Activated naive CD4-positive, alpha-beta T cell treated with anti-CD3 and anti-CD28 coated beads, Interleukin-2, amount 50 U/mL, for 24 hours (primary cell): ENCODE measurements around the gene TMOD2.

ENCODE experiments used
- H3K27ac Mint-ChIP-seq: one replicate; pipeline ENCODE4 v1.8.0; 2021; ENCODE audit warnings: mild to moderate bottlenecking, mixed read lengths
- H3K27me3 Mint-ChIP-seq: one replicate; pipeline ENCODE4 v1.8.0; 2021; ENCODE audit warnings: mixed read lengths
- H3K36me3 Mint-ChIP-seq: one replicate; pipeline ENCODE4 v1.8.0; 2021; ENCODE audit warnings: mixed read lengths
- H3K4me1 Mint-ChIP-seq: one replicate; pipeline ENCODE4 v1.8.0; 2021; ENCODE audit warnings: mixed read lengths
- H3K4me3 Mint-ChIP-seq: one replicate; pipeline ENCODE4 v1.8.0; 2021; ENCODE audit warnings: mild to moderate bottlenecking, mixed read lengths
- H3K9me3 Mint-ChIP-seq: one replicate; pipeline ENCODE4 v1.8.0; 2021; ENCODE audit warnings: mixed read lengths

TMOD2 gene

DNA sequence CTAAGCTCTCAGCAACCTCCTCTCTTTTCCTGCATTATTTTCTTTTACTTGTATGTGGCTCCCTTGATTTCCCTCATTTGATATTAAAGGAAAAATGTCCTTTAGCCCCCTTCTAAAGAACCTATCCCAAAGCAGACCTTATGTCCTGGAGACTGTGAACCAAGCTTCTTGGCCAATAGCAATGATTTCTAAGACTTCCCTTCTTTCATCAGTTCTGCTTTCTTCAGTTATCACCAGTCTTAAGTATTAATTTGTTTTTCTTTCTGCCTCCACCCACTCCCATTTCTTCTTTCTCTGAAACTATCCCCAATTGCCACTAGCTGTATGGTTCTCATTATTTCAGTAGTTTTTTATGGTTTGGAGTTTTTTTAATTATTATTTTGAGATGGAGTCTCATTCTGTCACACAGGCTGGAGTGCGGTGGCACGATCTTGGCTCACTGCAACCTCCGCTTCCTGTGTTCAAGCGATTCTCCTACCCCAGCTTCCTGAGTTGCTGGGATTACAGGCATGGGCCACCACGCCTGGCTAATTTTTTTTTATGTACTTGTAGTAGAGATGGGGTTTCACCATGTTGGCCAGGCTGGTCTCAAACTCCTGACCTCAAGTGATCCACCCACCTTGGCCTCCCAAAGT, 90.1 kb downstream of the TMOD2 start:
- Mint-ChIP-seq H3K27me3 (no peaks in the 10 kb centered on the region), H3K36me3 (peaks cover 2% of the 10 kb centered on the region), H3K27ac (no peak overlapping the region), H3K4me3 (no peak overlapping the region), H3K4me1 (peaks cover 89% of the 10 kb centered on the region), H3K9me3 (no peaks in the 10 kb centered on the region)

- Mint-ChIP-seq H3K4me3 (no peak overlapping the region), H3K4me1 (peaks cover 89% of the 10 kb centered on the region), H3K36me3 (peaks cover 3% of the 10 kb centered on the region), H3K9me3 (no peaks in the 10 kb centered on the region), H3K27ac (no peak overlapping the region), H3K27me3 (no peaks in the 10 kb centered on the region)
Measured at GRCh38 chr15:51842265-51842664, 90.9 kb downstream of the TMOD2 start.

- H3K4me1 Mint-ChIP-seq: peaks cover 89% of the 10 kb centered on the region
- H3K27me3 Mint-ChIP-seq: no peaks in the 10 kb centered on the region
- H3K4me3 Mint-ChIP-seq: no peak overlapping the region
- no peaks in the 10 kb centered on the region for H3K9me3 Mint-ChIP-seq
- peak overlapping the region; percentile 80 for H3K27ac Mint-ChIP-seq
- peaks cover 3% of the 10 kb centered on the region for H3K36me3 Mint-ChIP-seq
Measured at GRCh38 chr15:51842852-51843737, 91.7 kb downstream of the TMOD2 start.

- Mint-ChIP-seq H3K4me1 (peaks cover 89% of the 10 kb centered on the region), H3K36me3 (peaks cover 7% of the 10 kb centered on the region), H3K27ac (peak overlapping the region; percentile 44), H3K4me3 (no peak overlapping the region), H3K27me3 (no peaks in the 10 kb centered on the region), H3K9me3 (no peaks in the 10 kb centered on the region)
Measured at GRCh38 chr15:51844747-51845426, 93.5 kb downstream of the TMOD2 start.

DNA sequence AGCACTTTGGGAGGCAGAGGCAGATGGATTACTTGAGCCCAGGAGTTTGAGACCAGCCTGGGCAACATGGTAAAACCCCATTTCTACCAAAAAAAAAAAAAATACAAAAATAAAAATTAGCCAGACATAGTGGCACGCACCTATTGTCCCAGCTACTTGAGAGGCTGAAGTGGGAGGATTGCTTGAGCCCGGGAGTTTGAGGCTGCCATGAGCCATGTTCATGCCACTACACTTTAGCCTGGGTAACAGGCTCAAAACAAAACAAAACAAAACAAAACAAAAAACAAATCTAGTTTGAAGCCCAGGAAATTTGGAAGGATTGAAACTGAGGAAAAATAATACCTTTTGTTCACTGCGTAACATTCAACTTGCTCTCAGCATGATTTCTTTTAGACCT, 94.7 kb downstream of the TMOD2 start:
- H3K27me3 Mint-ChIP-seq: no peaks in the 10 kb centered on the region
- H3K36me3 Mint-ChIP-seq: peaks cover 6% of the 10 kb centered on the region
- peaks cover 89% of the 10 kb centered on the region for H3K4me1 Mint-ChIP-seq
- H3K4me3 Mint-ChIP-seq: peak overlapping the region; percentile 26
- no peak overlapping the region for H3K27ac Mint-ChIP-seq
- no peaks in the 10 kb centered on the region for H3K9me3 Mint-ChIP-seq

DNA sequence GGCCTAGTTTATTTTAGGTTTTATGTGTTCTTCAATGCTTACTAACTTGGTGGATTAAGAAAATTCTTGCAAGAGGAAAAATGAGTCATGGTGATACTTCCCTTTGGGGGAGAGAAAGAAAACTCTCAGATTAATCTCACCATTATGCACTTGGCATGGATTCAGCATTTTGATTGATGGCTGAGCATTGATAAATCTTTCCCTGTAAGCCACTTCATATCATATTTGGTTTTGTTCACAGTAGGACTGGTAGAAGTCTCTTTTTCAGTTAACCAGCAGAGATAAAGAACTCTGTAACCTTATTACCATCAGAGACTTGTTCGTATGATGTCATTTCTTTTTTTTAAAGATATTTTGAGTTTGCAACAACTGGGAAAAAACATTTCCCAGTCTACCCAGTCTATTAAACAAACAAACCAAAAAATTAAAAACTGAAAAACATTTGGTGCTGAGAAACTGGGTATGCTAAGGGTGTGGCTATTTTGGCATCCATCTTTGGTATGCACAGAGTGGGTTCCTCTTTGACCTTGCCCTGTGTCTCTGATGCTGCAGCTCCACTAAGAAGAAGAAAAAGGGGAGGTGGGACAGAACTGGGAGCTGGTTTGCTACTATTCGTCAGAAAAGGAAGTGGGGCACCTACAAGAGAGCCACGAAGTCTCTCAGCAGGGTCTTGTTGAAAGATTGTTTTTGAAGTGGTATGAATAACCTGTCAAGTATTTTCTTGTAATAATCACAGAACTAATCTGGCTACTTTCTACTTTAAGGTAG, 95.2 kb downstream of the TMOD2 start:
- H3K27ac Mint-ChIP-seq: peak overlapping the region; percentile 74
- H3K27me3 Mint-ChIP-seq: no peaks in the 10 kb centered on the region
- H3K9me3 Mint-ChIP-seq: no peaks in the 10 kb centered on the region
- H3K36me3 Mint-ChIP-seq: peaks cover 6% of the 10 kb centered on the region
- peak overlapping the region; percentile 26 for H3K4me3 Mint-ChIP-seq
- peaks cover 87% of the 10 kb centered on the region for H3K4me1 Mint-ChIP-seq

GRCh38 chr15:51848811-51849210, 97.4 kb downstream of the TMOD2 start:
- no peaks in the 10 kb centered on the region for H3K27me3 Mint-ChIP-seq
- no peak overlapping the region for H3K27ac Mint-ChIP-seq
- peaks cover 88% of the 10 kb centered on the region for H3K4me1 Mint-ChIP-seq
- H3K36me3 Mint-ChIP-seq: peaks cover 6% of the 10 kb centered on the region
- H3K9me3 Mint-ChIP-seq: no peaks in the 10 kb centered on the region
- H3K4me3 Mint-ChIP-seq: no peak overlapping the region

- H3K4me1 Mint-ChIP-seq: peaks cover 91% of the 10 kb centered on the region
- H3K9me3 Mint-ChIP-seq: no peaks in the 10 kb centered on the region
- H3K27me3 Mint-ChIP-seq: no peaks in the 10 kb centered on the region
- peaks cover 6% of the 10 kb centered on the region for H3K36me3 Mint-ChIP-seq
- H3K4me3 Mint-ChIP-seq: no peak overlapping the region
- H3K27ac Mint-ChIP-seq: peak overlapping the region; percentile 6
Measured at GRCh38 chr15:51849860-51850259, 98.5 kb downstream of the TMOD2 start.

GRCh38 chr15:51853998-51854397, 102.6 kb downstream of the TMOD2 start:
- Mint-ChIP-seq H3K9me3 (no peaks in the 10 kb centered on the region), H3K4me1 (peaks cover 75% of the 10 kb centered on the region), H3K36me3 (peaks cover 2% of the 10 kb centered on the region), H3K27ac (no peak overlapping the region), H3K27me3 (no peaks in the 10 kb centered on the region), H3K4me3 (no peak overlapping the region)

GRCh38 chr15:51855612-51856011, 104.2 kb downstream of the TMOD2 start:
- Mint-ChIP-seq H3K9me3 (no peaks in the 10 kb centered on the region), H3K36me3 (peaks cover 3% of the 10 kb centered on the region), H3K27me3 (no peaks in the 10 kb centered on the region), H3K4me3 (no peak overlapping the region), H3K4me1 (peaks cover 76% of the 10 kb centered on the region), H3K27ac (no peak overlapping the region)

DNA sequence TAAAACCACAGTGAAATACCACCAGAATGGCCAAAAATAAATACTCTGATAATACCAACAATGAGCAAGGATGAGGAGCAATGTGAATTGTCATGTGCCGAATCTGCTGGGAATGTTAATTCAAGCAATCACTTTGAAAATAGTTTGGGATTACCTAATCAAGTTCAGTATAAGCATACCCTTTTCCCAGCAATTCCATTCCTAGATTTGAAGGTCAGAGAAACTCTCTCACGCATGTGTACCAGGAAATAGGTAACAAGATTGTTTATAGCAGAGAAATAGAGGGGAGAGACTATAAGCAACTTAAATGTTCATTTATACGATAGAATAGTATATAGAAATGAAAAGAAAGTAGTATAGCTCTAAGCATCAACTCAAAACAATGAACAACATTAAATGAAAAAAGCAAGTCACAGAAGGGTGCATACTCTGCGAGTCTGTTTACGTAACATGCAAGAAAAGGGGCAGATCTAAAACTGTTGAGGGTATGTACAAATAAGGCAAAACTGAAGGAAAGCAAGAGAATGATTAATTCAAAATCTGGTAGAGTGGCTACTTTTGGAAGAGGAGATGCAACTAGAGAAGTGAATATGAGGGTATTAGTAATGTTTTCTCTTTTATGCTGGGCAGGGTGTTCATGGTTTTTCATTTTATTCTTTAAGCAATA, 105.5 kb downstream of the TMOD2 start:
- H3K36me3 Mint-ChIP-seq: peaks cover 3% of the 10 kb centered on the region
- H3K4me3 Mint-ChIP-seq: no peak overlapping the region
- H3K4me1 Mint-ChIP-seq: peaks cover 77% of the 10 kb centered on the region
- H3K27me3 Mint-ChIP-seq: no peaks in the 10 kb centered on the region
- peak overlapping the region; percentile 52 for H3K27ac Mint-ChIP-seq
- H3K9me3 Mint-ChIP-seq: no peaks in the 10 kb centered on the region

GRCh38 chr15:51861557-51862359, 110.4 kb downstream of the TMOD2 start:
- Mint-ChIP-seq H3K4me1 (peaks cover 74% of the 10 kb centered on the region), H3K4me3 (peak overlapping the region; percentile 71), H3K9me3 (no peaks in the 10 kb centered on the region), H3K36me3 (peaks cover 20% of the 10 kb centered on the region), H3K27ac (peak overlapping the region; percentile 95), H3K27me3 (no peaks in the 10 kb centered on the region)

DNA sequence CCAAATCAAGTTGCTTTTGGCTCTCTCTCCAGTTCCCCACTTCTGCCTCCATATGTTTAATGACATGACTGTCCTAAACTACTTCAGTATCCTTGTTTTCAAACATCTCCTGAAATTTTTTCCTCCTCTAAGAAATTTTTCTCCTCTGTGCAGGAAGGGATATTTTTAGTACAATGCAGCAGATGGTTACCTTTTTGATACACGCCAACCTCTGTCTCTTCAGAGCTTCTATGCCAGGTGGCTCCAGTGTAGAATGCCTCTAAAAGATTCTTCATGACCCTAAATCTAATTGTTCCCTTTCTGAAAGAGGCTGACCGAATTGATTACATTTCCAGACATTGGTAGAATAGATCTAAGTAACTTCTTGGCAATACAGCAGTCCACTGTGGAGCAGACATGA, 111.7 kb downstream of the TMOD2 start:
- Mint-ChIP-seq H3K4me1 (peaks cover 72% of the 10 kb centered on the region), H3K27me3 (no peaks in the 10 kb centered on the region), H3K27ac (peak overlapping the region; percentile 95), H3K9me3 (no peaks in the 10 kb centered on the region), H3K36me3 (peaks cover 24% of the 10 kb centered on the region), H3K4me3 (peak overlapping the region; percentile 71)

DNA sequence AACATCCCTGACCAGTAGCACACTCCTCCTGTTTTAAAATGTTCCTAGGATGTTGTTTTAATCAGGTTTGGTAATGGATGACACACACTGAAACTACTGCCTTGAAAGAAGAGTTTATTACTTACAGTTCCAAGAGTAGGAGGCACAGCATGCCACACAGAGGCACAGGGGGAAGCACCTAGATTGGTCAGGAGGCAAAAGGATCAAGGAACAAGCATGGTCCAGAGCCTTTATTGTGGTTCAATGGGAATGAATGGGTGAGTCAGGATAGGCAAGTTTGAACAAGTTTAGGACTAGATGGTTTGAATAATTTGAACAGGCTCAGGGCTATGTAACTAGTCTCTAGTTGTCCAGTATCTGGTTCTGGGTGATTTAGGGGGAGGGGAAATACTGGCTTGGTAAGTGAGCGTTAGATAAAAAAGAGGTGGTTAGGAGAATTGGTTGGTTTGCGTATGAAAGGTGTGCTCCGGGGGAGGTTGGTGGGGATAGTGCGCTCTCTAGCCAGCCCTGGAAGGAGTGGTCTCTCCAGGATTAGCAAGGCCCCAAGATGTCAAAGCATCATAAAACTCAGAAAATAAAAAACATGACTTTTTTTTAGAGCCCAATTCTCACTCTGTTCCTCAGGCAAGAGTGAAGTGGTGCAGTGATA, 113.1 kb downstream of the TMOD2 start:
- peak overlapping the region; percentile 47 for H3K4me3 Mint-ChIP-seq
- H3K36me3 Mint-ChIP-seq: peaks cover 29% of the 10 kb centered on the region
- no peaks in the 10 kb centered on the region for H3K9me3 Mint-ChIP-seq
- H3K4me1 Mint-ChIP-seq: peaks cover 66% of the 10 kb centered on the region
- H3K27ac Mint-ChIP-seq: peak overlapping the region; percentile 88
- H3K27me3 Mint-ChIP-seq: no peaks in the 10 kb centered on the region
